WTC11 (cell line): ENCODE measurements around the gene ISCU.

Experiments
- ATF2 ChIP-seq: sonication (generic); formaldehyde crosslinking; IDR thresholded peaks from 2 replicates; pipeline ENCODE4 v1.8.1; 2022; ENCODE audit warnings: low read depth, missing genetic modification reagents, borderline replicate concordance
- CTCF ChIP-seq: fragments of 200-600 bp; IDR thresholded peaks from 2 replicates; pipeline ENCODE4 v1.8.0; 2022; ENCODE audit warnings: antibody characterized with exemption
- E2F1 ChIP-seq: sonication (generic); formaldehyde crosslinking; IDR thresholded peaks from 2 replicates; pipeline ENCODE4 v1.8.0; 2022; ENCODE audit warnings: mild to moderate bottlenecking, missing genetic modification reagents
- ESRRA ChIP-seq: sonication (generic); formaldehyde crosslinking; IDR thresholded peaks from 2 replicates; pipeline ENCODE4 v1.8.1; 2022; ENCODE audit warnings: mild to moderate bottlenecking, missing genetic modification reagents, borderline replicate concordance
- FOXP1 ChIP-seq: sonication (generic); formaldehyde crosslinking; IDR thresholded peaks from 2 replicates; pipeline ENCODE4 v1.8.0; 2022; ENCODE audit warnings: missing genetic modification reagents, mild to moderate bottlenecking, moderate library complexity, borderline replicate concordance
- NFE2L1 ChIP-seq: sonication (generic); formaldehyde crosslinking; IDR thresholded peaks from 2 replicates; pipeline ENCODE4 v1.8.1; 2023; ENCODE audit warnings: missing genetic modification reagents
- SP1 ChIP-seq: sonication (generic); formaldehyde crosslinking; conservative IDR thresholded peaks from 2 replicates; pipeline ENCODE4 v1.8.1; 2022; ENCODE audit warnings: missing genetic modification reagents
- ZBTB21 ChIP-seq: sonication (generic); formaldehyde crosslinking; IDR thresholded peaks from 2 replicates; pipeline ENCODE4 v1.8.1; 2023; ENCODE audit warnings: mild to moderate bottlenecking, missing genetic modification reagents, borderline replicate concordance

- no peak for TF ChIP-seq FOXP1 (CRISPR knock-in tag)
- TF ChIP-seq ESRRA (CRISPR knock-in tag) = no peak
- TF ChIP-seq NFE2L1 (CRISPR knock-in tag) = no peak
- TF ChIP-seq CTCF = no peak
- TF ChIP-seq SP1 (CRISPR knock-in tag) = no peak
- TF ChIP-seq ZBTB21 (CRISPR knock-in tag) = no peak
- no peak for TF ChIP-seq E2F1 (CRISPR knock-in tag)
- TF ChIP-seq ATF2 (CRISPR knock-in tag) = no peak
Measured at GRCh38 chr12:108597559-108598471, 35.4 kb downstream of the ISCU start, which contains the start of gene TMEM119.
